WTC11 (cell line): ENCODE results near the gene BTBD2.

ENCODE experiments used
- TF ChIP-seq, protein P1 (sequence below): fragments of 200-600 bp; IDR thresholded peaks from 2 replicates; pipeline ENCODE4 v1.8.0; 2022; ENCODE audit warnings: antibody characterized with exemption
- TF ChIP-seq, protein P2 (sequence below): sonication (generic); formaldehyde crosslinking; IDR thresholded peaks from 2 replicates; pipeline ENCODE4 v1.8.1; 2023; ENCODE audit warnings: mild to moderate bottlenecking, missing genetic modification reagents

DNA sequence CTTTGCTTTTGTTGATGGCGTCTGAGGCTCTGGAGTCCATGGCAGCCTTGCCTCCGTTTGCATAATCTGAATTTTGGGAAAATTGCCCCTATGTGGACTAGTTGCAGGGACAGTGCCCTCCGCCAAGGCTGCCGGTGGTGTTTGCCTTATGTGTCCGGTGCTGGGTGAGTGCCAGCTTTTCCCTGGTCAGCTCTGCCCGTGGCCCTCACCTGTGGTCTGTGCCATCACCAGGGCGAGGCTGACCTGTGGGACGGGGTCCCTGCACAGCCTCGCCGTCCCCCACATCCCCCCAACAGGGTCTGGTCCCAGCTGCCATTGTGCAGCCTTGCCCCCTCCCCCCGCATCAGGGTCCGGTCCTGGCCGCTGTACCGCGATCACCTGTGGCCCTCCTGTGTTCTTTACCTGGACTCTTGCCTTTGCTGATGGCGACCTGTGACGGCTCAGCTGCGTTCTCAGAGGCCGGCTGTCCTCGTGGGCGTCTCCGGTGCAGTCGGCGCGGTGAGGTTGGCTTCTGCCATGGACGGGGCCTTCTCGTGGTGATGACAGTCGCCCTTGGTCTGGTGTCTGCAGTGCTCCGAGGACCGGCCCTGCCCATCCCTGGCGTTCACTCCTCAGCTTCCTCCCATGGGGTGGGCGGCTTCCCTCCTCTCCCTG is 61.9 kb downstream of the BTBD2 start:
- TF ChIP-seq, protein P1, sequence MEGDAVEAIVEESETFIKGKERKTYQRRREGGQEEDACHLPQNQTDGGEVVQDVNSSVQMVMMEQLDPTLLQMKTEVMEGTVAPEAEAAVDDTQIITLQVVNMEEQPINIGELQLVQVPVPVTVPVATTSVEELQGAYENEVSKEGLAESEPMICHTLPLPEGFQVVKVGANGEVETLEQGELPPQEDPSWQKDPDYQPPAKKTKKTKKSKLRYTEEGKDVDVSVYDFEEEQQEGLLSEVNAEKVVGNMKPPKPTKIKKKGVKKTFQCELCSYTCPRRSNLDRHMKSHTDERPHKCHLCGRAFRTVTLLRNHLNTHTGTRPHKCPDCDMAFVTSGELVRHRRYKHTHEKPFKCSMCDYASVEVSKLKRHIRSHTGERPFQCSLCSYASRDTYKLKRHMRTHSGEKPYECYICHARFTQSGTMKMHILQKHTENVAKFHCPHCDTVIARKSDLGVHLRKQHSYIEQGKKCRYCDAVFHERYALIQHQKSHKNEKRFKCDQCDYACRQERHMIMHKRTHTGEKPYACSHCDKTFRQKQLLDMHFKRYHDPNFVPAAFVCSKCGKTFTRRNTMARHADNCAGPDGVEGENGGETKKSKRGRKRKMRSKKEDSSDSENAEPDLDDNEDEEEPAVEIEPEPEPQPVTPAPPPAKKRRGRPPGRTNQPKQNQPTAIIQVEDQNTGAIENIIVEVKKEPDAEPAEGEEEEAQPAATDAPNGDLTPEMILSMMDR, result no peak
- TF ChIP-seq, protein P2, sequence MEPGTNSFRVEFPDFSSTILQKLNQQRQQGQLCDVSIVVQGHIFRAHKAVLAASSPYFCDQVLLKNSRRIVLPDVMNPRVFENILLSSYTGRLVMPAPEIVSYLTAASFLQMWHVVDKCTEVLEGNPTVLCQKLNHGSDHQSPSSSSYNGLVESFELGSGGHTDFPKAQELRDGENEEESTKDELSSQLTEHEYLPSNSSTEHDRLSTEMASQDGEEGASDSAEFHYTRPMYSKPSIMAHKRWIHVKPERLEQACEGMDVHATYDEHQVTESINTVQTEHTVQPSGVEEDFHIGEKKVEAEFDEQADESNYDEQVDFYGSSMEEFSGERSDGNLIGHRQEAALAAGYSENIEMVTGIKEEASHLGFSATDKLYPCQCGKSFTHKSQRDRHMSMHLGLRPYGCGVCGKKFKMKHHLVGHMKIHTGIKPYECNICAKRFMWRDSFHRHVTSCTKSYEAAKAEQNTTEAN (CRISPR knock-in tag), result no peak
